Measurements from ENCODE around the gene NEK8. TPM values are rescaled to one million over a fixed set of nuclear protein-coding genes. Genes with fewer than 3 reads are reported as not detected.
"Not testable (repeated sequence)": the region's sequence is repeated elsewhere in the genome, so short reads cannot be mapped to it uniquely, and the experiment has no call there.

The NEK8 gene
- total and polyA plus RNA-seq, 4 experiments from 2014 or later, result 1.9 to 13.8 (median 8.0) TPM

- H3K36me3 ChIP-seq (ENCODE audit: insufficient read depth, low read length), result peaks cover 3% of the 10 kb centered on the region
- no peak overlapping the region for H3K4me3 ChIP-seq (ENCODE audit: low read length in 2 of 2)
- peaks cover 10% of the 10 kb centered on the region for H3K4me1 ChIP-seq (ENCODE audit: insufficient read depth, low read length)
- ChIA-PET CTCF (ENCODE audit: partially characterized antibody) (interaction anchor here (1.0 to 2.0 kb wide), 2 partner anchors 9 to 15 kb away, joined by 5 to 6 read pairs; partner anchors contain the start of gene TLCD1), POLR2A (ENCODE audit: partially characterized antibody) (interaction anchor here (1.6 kb wide), 1 partner anchor 10 kb away, joined by 8 read pairs; no protein-coding TSS in a partner anchor)
- H3K27me3 ChIP-seq (ENCODE audit: insufficient read depth, low read length), result no peaks in the 10 kb centered on the region
- intact Hi-C loops (cut with micrococcal nuclease), result no loop called here
- no peaks in the 10 kb centered on the region for H3K27me3 Mint-ChIP-seq
- H3K4me3 Mint-ChIP-seq, result no peak overlapping the region
- peaks cover 10 to 17% (median 12%) of the 10 kb centered on the region in 4 donors for H3K4me1 Mint-ChIP-seq
- H3K9me3 ChIP-seq (ENCODE audit: control insufficient read depth in 1 of 2, low read length in 2 of 2), result no peaks in the 10 kb centered on the region
- H3K36me3 Mint-ChIP-seq, result peaks cover 0 to 8% of the 10 kb centered on the region in 2 donors
- H3K9me3 Mint-ChIP-seq, result no peaks in the 10 kb centered on the region
- peak overlapping the region in 1 of 7 donors; percentile 35 for H3K27ac Mint-ChIP-seq
- no peak overlapping the region for H3K27ac ChIP-seq (ENCODE audit: low read depth, low read length)
- no peak for DNase-seq
Measured at GRCh38 chr17:28734712-28735241, 6.2 kb downstream of the NEK8 start.

- Histone ChIP-seq H3K27me3 (ENCODE audit: insufficient read depth, low read length) (no peaks in the 10 kb centered on the region), H3K27ac (ENCODE audit: low read depth, low read length) (no peak overlapping the region), H3K4me3 (ENCODE audit: low read length in 2 of 2) (no peak overlapping the region), H3K9me3 (ENCODE audit: control insufficient read depth in 1 of 2, low read length in 2 of 2) (no peaks in the 10 kb centered on the region), H3K36me3 (ENCODE audit: insufficient read depth, low read length) (peaks cover 3% of the 10 kb centered on the region), H3K4me1 (ENCODE audit: insufficient read depth, low read length) (peaks cover 10% of the 10 kb centered on the region)
- intact Hi-C loops (cut with micrococcal nuclease), result no loop called here
- Mint-ChIP-seq H3K9me3 (no peaks in the 10 kb centered on the region), H3K27ac (no peak overlapping the region), H3K36me3 (peaks cover 0 to 8% of the 10 kb centered on the region in 2 donors), H3K4me1 (peaks cover 10 to 15% (median 11%) of the 10 kb centered on the region in 4 donors), H3K4me3 (no peak overlapping the region), H3K27me3 (no peaks in the 10 kb centered on the region)
- ChIA-PET CTCF (ENCODE audit: partially characterized antibody) (interaction anchor here (1.0 to 2.0 kb wide), 2 partner anchors 9 to 15 kb away, joined by 5 to 6 read pairs; partner anchors contain the start of gene TLCD1), POLR2A (ENCODE audit: partially characterized antibody) (interaction anchor here (1.6 kb wide), 1 partner anchor 10 kb away, joined by 8 read pairs; no protein-coding TSS in a partner anchor)
- DNase-seq, result no peak
Measured at GRCh38 chr17:28735242-28735722, 6.7 kb downstream of the NEK8 start.

GRCh38 chr17:28735913-28736769, 7.6 kb downstream of the NEK8 start:
- H3K4me1 ChIP-seq (ENCODE audit: insufficient read depth, low read length); H3K9me3 ChIP-seq (ENCODE audit: control insufficient read depth in 1 of 2, low read length in 2 of 2); H3K27me3 ChIP-seq (ENCODE audit: insufficient read depth, low read length); H3K27ac ChIP-seq (ENCODE audit: low read depth, low read length); DNase-seq; H3K4me3 ChIP-seq (ENCODE audit: low read length in 2 of 2); H3K27ac Mint-ChIP-seq; intact Hi-C loops (cut with micrococcal nuclease); H3K36me3 ChIP-seq (ENCODE audit: insufficient read depth, low read length); H3K27me3 Mint-ChIP-seq; H3K9me3 Mint-ChIP-seq; H3K4me3 Mint-ChIP-seq; H3K36me3 Mint-ChIP-seq: not testable (repeated sequence)
- POLR2A ChIA-PET (ENCODE audit: partially characterized antibody), result interaction anchor here (1.6 kb wide), 1 partner anchor 9 kb away, joined by 8 read pairs; no protein-coding TSS in a partner anchor
- peaks cover 10 to 15% (median 11%) of the 10 kb centered on the region in 4 donors for H3K4me1 Mint-ChIP-seq
- CTCF ChIA-PET (ENCODE audit: partially characterized antibody), result interaction anchor here (2.0 kb wide), 1 partner anchor 10 kb away, joined by 6 read pairs; the partner anchor contains the start of gene TLCD1

- DNase-seq, result no peak
- POLR2A ChIA-PET (ENCODE audit: partially characterized antibody), result interaction anchor here (0.6 kb wide), 1 partner anchor 11 kb away, joined by 3 read pairs; the partner anchor contains the start of gene TLCD1
- H3K9me3 Mint-ChIP-seq, result no peaks in the 10 kb centered on the region
- H3K4me1 ChIP-seq (ENCODE audit: insufficient read depth, low read length), result peaks cover 10% of the 10 kb centered on the region
- peaks cover 0 to 8% of the 10 kb centered on the region in 2 donors for H3K36me3 Mint-ChIP-seq
- no peak overlapping the region for H3K4me3 ChIP-seq (ENCODE audit: low read length in 2 of 2)
- H3K27me3 ChIP-seq (ENCODE audit: insufficient read depth, low read length), result no peaks in the 10 kb centered on the region
- H3K27me3 Mint-ChIP-seq, result no peaks in the 10 kb centered on the region
- no peak overlapping the region for H3K4me3 Mint-ChIP-seq
- CTCF ChIA-PET (ENCODE audit: partially characterized antibody), result no interaction called here
- no peaks in the 10 kb centered on the region for H3K9me3 ChIP-seq (ENCODE audit: control insufficient read depth in 1 of 2, low read length in 2 of 2)
- H3K27ac ChIP-seq (ENCODE audit: low read depth, low read length), result no peak overlapping the region
- no peak overlapping the region for H3K27ac Mint-ChIP-seq
- H3K4me1 Mint-ChIP-seq, result peaks cover 9 to 15% (median 10%) of the 10 kb centered on the region in 4 donors
- H3K36me3 ChIP-seq (ENCODE audit: insufficient read depth, low read length), result peaks cover 3% of the 10 kb centered on the region
- intact Hi-C loops (cut with micrococcal nuclease), result no loop called here
Measured at GRCh38 chr17:28737316-28737715, 8.7 kb downstream of the NEK8 start.

- Mint-ChIP-seq H3K36me3 (peaks cover 0 to 8% of the 10 kb centered on the region in 2 donors), H3K27ac (peak overlapping the region; percentile 46 to 94 (median 86)), H3K9me3 (no peaks in the 10 kb centered on the region), H3K4me3 (peak overlapping the region in 2 of 8 donors; percentile 2 to 57), H3K4me1 (peaks cover 8 to 16% (median 10%) of the 10 kb centered on the region in 4 donors), H3K27me3 (no peaks in the 10 kb centered on the region)
- H3K4me1 ChIP-seq (ENCODE audit: insufficient read depth, low read length), result peaks cover 11% of the 10 kb centered on the region
- H3K9me3 ChIP-seq (ENCODE audit: control insufficient read depth in 1 of 2, low read length in 2 of 2), result no peaks in the 10 kb centered on the region
- intact Hi-C loops (cut with micrococcal nuclease), result no loop called here
- no peak for DNase-seq
- no peak overlapping the region for H3K27ac ChIP-seq (ENCODE audit: low read depth, low read length)
- H3K27me3 ChIP-seq (ENCODE audit: insufficient read depth, low read length), result no peaks in the 10 kb centered on the region
- H3K4me3 ChIP-seq (ENCODE audit: low read length in 2 of 2), result no peak overlapping the region
- ChIA-PET POLR2A (ENCODE audit: partially characterized antibody) (interaction anchor here (0.6 to 0.9 kb wide), 2 partner anchors 9 to 12 kb away, joined by 3 read pairs; partner anchors contain the start of genes NEK8 and TLCD1), CTCF (ENCODE audit: partially characterized antibody) (interaction anchor here (1.3 kb wide), 1 partner anchor 11 kb away, joined by 8 read pairs; the partner anchor contains the start of gene TLCD1)
- H3K36me3 ChIP-seq (ENCODE audit: insufficient read depth, low read length), result peaks cover 3% of the 10 kb centered on the region
Measured at GRCh38 chr17:28737770-28738679, 9.4 kb downstream of the NEK8 start.

- CTCF ChIA-PET (ENCODE audit: partially characterized antibody), result interaction anchor here (1.3 kb wide), 1 partner anchor 12 kb away, joined by 8 read pairs; the partner anchor contains the start of gene TLCD1
- peak; percentile 34 to 87 (median 37) for DNase-seq
- peaks cover 16% of the 10 kb centered on the region for H3K4me1 ChIP-seq (ENCODE audit: insufficient read depth, low read length)
- Mint-ChIP-seq H3K27ac (peak overlapping the region; percentile 55 to 94 (median 86)), H3K27me3 (no peaks in the 10 kb centered on the region), H3K9me3 (no peaks in the 10 kb centered on the region), H3K36me3 (peaks cover 0 to 8% of the 10 kb centered on the region in 2 donors), H3K4me3 (peak overlapping the region in 2 of 8 donors; percentile 2 to 57), H3K4me1 (peaks cover 8 to 19% (median 10%) of the 10 kb centered on the region in 4 donors)
- POLR2A ChIA-PET (ENCODE audit: partially characterized antibody), result interaction anchor here (0.9 kb wide), 1 partner anchor 10 kb away, joined by 3 read pairs; the partner anchor contains the start of gene NEK8
- no peak overlapping the region for H3K4me3 ChIP-seq (ENCODE audit: low read length in 2 of 2)
- intact Hi-C loops (cut with micrococcal nuclease), result loop anchor here (1.0 kb wide), 1 partner anchor 10 kb away; no protein-coding TSS in a partner anchor
- peaks cover 3% of the 10 kb centered on the region for H3K36me3 ChIP-seq (ENCODE audit: insufficient read depth, low read length)
- H3K27me3 ChIP-seq (ENCODE audit: insufficient read depth, low read length), result no peaks in the 10 kb centered on the region
- no peak overlapping the region for H3K27ac ChIP-seq (ENCODE audit: low read depth, low read length)
- H3K9me3 ChIP-seq (ENCODE audit: control insufficient read depth in 1 of 2, low read length in 2 of 2), result no peaks in the 10 kb centered on the region
Measured at GRCh38 chr17:28738680-28739384, 10.2 kb downstream of the NEK8 start.

Data from CD4-positive, alpha-beta memory T cell (primary cell).